Stimulated activated CD8-positive, alpha-beta memory T cell treated with anti-CD3 and anti-CD28 coated beads, Interleukin-15, amount 100 ng/mL, for 1 hour (primary cell): ENCODE measurements around the gene CRABP2.

Source experiments
- DNase-seq: peaks from one replicate; pipeline ENCODE4 v3.0.0-alpha.2; 2020; ENCODE audit warnings: low read depth

Gene CRABP2

DNA sequence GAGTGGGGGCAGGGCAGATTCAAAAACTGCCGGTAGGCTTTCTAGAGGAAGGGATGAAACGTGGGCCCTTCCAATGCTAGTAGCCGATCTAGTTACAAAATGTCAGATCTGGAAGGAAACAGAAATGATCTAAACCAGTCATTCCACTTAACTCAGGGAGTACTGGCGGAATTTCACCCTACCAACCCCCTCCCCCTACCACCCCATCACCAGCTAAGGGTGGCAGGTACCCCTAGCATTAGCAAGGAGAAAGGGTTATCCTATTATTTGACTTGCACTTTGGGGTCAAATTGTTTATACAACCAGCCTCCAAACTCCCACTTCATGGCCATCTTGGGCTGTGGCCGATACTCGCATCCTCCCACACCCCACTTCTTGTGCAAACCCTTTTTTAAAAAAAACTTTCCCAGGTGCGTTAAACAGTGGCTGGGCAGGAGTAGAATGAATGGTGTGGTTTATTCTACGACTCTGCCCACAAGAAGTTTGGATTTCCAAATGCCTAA is 36.1 kb upstream of the CRABP2 start:
- no peak for DNase-seq

DNA sequence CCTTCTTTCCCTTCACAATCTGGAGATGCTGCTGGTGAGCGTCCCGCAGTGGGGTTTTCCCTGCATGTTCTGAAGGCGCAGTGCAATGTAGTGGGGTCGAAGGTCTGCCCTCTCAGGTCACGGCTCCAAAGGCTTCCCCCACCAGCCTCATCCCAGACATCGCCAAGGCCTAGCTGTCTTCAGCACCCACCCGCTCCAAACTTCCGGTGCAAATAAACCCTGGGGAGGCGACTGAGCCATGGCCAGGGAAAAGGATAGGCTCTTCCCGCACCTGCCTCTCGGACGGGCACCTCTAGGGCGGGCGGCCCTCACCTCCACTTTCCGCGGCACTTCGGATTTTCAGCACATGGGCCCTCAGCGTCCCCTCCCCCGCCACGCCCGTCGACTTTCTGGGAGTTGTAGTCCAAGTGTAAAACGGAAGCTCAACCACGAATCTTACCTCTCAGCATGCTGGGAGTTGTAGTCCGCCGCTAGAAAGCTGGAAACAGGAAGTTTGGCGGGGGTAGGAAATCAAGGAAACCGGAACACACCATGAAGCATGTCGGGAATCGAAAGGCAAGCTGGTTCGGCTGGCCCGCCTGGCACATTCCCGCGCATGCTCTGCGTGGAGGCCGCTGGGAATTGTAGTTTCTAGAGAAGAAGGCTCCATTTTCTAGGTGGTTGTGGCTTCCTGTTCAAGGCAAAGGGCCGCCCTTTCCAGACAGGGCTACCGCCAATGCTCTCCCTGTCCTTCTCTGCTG is 35.5 kb upstream of the CRABP2 start, which contains the start of gene MRPL24:
TSS of gene MRPL24 (minus strand) at position 348 of the 740 bp plus-strand sequence. CDS start 2,384 bp downstream, outside the sequence.
- DNase-seq, result peak; percentile 89

DNA sequence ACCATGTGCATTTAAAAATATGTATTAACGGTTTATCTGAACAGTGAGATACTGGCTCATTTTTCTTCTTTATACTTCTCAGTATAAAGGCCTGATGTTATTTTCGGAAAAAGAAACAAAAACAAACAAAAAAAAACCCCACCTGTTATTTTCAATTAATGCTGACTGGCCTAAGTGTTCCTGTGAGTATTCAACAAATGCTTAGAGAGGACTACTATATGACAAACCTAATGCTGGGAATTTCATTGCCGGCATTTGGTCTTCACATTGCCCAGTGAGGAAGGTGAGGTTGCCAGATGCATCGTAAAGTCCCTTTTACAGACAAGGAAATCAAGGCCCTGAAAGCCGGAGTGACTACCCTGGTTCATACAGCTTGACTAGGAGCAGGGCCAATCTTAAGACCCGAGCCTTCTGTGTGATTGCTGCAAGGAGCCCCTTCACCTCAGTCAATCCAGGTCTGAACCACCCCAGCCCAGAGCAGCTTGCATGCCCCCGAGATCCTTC is 34.9 kb upstream of the CRABP2 start:
- DNase-seq, result no peak

DNA sequence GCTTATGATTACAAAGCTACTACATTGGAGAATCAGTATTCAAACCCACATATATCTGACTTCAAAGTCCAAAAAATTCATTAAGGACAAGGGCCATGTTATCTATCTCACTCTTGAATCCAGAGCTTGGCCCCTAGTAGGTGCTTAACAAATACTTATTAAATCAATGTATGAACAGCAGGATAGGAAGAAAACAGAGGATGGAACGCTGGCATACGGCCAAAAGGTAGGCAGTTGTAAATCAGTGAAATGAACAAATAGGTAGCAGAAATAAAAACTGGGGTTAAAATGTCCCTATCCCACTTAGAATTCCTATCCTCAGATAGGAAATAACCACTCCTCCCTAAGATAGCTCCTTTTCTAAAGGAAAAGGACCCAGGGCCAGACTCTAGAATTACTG is 33.5 kb upstream of the CRABP2 start:
- DNase-seq, result no peak

DNA sequence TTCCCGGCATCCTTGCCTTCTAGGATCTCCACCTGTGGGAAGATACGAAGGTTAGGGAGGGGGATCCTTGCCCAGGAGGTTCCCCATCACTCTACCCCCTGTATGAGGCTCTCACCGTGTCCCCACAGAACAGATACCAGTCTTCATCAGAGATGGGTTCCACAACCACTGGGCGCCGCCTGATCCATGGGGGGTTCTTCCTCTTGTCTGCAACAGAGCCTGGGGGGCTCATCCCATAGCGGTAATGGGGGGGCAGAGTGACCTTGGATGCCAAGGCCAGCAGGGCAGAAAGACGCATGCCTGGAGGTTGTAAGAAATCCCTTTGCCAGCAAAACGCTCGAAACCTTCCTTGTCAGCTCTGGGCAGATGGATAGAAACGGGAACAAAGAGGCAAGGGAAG is 33.0 kb upstream of the CRABP2 start:
- no peak for DNase-seq

DNA sequence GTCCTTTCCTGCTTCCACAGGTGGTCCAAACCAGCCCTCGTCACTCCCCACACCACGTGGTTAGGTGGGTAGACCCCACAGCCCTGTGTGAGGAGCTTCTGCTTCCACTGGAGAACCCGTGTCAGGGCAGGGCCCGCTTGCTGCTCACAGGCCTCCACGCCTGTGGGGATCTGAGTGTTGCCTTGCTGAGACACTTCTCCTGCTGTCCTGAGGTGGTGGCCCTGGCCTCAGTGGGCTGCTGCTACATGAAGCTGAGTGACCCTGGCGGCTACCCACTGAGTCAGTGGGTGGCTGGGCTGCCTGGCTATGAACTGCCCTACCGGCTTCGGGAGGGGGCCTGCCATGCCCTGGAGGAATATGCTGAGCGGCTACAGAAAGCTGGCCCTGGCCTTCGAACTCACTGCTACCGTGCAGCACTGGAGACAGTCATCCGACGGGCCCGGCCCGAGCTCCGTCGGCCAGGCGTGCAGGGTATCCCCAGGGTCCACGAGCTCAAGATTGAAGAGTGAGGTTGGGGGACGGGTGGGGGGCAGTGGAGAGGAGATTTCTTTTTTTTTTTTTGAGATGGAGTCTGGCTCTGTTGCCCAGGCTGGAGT is 28.7 kb upstream of the CRABP2 start:
- DNase-seq, result no peak

DNA sequence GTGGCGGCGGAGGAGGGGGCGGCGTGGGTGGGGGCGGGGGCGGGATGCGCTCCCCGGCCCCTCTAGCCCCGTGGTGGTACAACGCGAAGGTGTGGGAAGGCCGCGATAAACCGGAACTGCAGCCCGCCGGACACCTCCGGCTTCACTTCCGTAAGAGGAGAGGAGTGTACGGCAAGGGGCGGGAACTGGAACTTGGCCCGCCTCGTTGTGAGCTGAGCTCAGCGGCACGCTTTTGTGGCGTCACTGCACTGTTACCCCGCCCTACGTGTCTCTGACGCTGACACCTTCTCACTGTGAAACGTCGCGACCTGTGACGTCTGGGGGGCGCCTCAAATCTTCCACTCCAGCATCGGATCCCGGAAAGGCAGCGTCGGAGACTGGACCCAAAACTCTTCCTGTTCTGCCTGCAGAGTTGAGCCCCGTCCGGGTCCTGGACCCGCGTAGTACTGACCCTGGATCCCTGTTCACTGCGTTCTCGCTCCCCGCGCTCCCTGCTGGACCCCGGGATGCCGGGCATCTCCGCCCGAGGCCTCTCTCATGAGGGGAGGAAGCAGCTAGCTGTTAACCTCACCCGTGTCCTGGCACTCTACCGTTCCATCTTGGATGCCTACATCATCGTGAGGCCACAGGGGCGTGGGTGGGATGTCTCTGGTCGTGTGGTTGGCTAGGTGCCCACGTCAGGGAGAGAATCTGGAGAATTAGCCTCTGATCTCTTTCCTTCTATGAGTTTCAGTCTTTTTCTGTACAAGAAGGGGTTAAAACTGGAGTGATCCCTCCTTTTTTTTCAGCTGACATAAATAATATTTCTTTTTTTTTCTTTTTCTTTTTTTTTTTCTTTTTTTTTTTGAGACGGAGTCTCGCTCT is 23.4 kb upstream of the CRABP2 start, which contains the start of gene ISG20L2:
TSS of gene ISG20L2 (minus strand) at position 168 of the 864 bp plus-strand sequence. CDS start 1,114 bp downstream, outside the sequence.
- DNase-seq, result peak; percentile 91

DNA sequence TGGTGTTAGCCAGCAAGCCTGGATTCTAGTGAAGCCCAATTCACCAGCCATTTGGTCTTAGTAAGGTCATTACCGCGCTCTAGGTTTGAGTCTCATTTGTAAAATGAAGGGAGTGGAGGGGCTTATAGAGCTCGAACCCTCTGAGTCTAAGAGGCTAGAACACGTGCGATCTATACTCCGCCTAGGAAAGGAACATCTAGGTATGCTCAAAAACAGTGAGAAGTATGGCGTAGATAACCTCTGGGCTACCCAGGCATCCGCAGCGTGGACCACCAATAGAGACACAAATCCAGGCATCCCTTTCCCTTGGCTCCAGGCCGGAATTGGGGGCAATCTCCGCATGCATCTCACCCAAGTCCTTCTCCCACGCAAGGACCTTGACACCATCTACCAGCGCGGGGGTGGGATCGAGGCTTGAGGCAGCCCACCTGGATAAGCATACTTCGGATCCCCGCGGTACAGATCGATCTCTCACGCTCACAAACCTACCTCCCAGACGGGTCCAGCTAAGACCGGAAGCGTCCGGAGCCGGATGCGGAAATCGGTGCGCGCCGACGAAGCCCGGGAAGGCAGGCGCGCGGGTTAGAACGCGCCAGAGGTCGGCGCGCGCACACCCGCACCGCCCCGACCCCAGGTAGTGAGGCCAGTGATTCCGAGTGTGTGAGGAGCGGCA is 22.7 kb upstream of the CRABP2 start, which contains the start of gene METTL25B:
TSS of gene METTL25B (plus strand) at position 544 of the 673 bp plus-strand sequence. CDS start 636 bp downstream, outside the sequence.
- DNase-seq, result peak; percentile 39

DNA sequence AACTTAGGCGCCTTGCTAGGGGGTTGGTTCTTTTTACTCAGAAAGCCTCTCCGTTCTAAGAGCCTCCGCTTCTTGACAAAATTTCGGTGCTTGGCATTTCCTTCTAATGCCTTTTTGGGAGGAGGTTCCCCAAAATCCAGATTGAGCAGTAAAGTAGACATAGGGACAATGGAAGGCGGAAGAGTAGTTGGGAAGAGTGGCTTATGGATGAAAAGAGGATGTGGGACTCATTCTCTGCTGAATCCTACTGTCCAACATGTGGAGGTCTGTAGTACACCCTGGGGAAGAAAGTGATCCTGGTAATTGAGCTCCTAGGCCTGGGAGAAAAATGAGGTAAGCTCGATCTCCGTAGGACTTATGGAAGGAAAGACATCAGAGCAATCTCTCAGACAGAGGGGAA is 22.1 kb upstream of the CRABP2 start:
- no peak for DNase-seq

DNA sequence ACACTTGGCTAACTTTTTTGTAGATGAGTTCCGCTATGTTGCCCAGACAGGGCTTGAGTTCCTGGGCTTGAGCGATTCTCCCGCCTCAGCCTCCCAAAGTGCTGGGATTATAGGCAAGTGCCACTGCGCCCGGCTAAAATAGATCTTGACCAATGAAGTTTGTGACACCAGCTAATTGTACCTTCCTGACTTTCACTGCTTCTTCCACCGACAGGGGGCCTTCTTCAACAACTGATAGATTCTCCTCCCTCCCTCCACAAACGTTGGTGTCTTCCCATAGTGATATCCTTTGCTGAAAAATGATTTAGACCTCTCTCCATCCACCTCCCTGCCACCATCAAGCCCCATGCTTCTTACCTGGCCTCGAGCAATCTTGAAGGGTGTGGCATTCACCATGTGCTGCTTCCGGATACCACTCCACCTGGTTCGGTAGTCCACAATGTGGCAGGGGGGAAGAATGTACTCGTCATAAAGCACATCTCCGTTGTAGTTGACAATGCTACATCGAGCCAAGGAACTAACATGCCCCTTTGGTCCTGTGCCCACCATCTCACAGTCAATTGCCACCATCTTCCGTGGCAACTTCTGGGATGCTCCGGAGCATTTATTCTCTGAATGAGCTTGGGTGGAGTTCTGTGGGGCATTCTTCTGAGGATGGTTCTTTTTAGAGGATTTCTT is 21.3 kb upstream of the CRABP2 start:
- DNase-seq, result no peak

DNA sequence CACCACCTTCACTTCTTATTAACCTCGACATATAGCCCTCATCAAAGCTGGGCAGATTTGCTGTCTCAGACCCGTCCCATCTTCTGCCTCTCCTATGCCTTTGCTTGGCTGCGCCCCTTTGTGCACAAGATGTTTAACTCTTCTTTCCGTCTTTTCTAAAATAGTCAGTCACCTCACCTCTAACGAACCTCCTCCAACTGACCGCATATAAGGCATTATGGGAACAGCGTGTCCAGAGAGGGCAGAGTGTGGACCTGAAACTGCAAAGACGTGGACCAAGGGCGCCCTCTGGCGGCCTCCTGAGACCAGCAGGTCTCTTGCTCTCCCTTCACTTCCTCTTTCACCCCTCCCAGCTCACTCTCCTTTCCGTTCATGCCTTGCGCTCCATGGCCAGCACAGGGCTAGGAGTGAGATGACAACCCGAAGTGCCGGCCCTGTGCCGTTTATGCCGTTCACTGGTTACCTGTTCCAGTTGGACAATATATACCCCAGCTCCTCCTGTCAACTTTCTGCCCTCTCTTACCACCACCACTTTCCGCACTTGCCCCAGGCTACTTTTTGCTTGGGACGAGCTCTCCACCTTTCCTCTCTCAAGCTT is 20.4 kb upstream of the CRABP2 start:
- peak; percentile 57 for DNase-seq

DNA sequence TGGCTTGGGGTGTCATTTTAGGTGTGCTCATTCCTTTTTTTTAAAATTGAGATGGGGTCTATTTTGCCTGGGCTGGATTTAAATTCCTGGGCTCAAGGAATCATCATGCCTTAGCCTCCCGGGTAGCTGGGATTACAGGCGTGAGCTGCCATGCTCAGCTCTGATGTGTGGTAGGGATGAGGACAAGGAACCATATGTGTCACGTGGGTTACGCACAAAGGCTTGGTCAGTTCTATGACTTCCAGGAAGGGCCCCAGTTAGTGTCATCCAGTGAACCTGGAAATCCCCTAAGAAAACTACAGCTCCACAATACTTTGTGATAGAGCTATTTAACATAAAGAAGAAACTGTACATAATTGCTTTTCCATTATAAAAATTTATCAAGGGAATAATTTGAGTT is 16.2 kb upstream of the CRABP2 start:
- no peak for DNase-seq

DNA sequence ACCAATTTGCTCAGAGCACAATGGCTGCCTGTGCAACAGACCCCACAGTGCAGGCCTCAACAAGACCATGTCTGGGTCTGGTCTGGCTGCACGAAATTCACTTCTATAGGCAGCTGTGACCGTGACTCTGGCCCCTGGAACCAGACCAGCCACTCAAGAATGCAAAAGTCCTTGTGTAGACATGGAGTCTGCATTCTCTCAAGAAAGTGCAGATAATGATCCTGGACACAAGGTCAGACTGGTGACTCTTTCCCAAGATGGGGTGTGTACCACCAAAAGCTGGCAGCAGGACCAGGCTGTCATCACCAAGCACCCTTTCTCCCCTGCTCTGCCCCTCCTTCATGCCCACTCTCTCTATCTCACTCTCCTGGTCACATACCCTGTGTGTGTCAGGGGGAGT is 15.7 kb upstream of the CRABP2 start:
- no peak for DNase-seq

DNA sequence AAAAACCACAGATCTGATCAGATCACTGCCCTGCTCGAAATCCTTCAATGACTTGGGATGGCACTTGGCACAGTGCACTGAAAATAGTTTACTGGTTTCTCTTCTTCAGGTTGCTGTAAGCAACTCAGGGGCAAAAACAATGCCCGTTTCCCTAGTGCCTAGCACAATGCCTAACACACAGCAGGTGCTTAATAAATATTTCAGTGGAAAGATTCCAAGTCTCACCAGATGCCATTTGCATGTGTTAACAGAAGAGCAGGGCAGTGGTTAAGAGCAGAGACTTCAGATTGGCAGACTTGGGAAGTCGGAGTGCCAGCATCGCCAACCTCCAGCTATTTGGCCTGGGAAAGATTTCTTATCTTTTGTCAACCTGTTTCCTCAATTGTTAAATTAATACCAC is 12.0 kb upstream of the CRABP2 start:
- DNase-seq, result no peak

DNA sequence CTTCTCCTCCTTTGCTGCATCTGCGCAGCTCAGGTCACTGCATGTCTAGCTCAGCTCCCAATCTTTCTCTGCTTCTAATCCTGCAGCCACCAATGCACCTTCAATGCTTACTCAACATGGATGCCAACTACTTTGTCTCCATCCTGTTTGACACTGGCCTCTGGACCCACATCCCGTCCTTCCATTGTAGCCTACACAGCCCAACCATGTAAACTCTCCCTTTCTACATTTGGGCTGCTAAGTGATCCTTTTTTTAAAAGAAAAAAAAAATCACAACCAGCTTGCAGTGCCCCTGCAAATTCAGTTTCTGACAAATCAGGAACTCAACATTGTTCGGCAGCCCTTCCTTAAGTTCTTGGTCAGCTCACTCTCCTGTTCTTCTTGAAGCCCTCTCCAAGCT is 9.4 kb upstream of the CRABP2 start:
- DNase-seq, result no peak

DNA sequence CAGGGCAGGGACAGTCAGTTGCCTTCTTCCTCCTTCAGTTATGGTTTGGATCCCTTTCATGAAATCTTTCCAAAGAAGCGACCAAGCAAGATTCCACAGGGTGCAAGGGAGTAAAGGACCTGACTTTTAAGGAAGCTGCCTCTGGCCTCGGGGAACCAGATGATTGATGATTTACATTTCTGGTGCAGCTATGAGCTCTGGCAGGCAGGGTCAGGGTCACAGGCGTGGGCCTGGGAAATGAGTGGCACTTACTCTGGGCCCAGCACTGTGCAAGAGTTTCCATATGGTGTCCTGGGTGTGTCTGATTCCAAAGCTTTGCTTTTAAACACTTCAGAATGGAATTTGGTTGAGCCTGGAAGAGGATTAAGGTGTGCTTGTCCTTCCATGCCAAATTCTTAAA is 7.2 kb upstream of the CRABP2 start:
- DNase-seq, result no peak

DNA sequence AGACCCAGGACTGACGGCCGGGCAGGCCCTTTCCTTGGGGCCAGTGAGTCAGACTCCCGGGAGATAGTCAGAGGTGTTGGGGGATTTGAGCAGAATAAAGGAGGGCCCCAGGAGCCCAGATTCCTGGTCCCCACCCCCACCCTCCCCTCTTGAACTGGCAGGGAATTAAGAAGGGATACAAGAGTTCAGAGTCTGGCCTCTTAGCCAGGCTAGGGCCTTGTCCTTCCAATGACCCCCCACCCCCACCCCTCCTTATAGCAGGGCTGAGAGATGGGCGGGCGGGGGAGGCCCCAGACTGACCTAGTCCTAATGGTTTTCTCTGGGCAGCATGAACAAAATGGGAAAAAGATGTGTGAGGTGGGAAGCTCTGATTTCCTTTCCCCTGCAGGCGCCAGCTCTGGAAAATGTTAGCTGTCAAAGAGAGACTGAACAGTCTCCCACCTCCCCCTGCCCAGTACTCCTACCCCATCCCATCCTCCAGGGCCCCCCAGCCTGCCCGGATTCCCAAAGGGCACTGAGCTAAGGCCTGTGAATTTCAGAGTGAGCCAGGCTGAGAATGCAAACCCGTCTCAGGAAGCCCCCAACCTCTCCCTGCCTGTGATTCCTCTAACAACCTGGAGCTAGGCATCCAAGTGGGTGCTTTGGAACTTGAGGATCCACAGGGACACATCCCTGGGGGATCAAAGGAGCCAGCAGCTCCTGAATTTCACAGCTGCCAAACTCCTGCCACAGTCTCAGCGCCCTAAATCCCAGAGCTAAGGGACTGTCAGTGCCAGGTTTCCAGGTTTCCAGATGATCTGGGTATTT is 5.8 kb upstream of the CRABP2 start:
- DNase-seq, result no peak

DNA sequence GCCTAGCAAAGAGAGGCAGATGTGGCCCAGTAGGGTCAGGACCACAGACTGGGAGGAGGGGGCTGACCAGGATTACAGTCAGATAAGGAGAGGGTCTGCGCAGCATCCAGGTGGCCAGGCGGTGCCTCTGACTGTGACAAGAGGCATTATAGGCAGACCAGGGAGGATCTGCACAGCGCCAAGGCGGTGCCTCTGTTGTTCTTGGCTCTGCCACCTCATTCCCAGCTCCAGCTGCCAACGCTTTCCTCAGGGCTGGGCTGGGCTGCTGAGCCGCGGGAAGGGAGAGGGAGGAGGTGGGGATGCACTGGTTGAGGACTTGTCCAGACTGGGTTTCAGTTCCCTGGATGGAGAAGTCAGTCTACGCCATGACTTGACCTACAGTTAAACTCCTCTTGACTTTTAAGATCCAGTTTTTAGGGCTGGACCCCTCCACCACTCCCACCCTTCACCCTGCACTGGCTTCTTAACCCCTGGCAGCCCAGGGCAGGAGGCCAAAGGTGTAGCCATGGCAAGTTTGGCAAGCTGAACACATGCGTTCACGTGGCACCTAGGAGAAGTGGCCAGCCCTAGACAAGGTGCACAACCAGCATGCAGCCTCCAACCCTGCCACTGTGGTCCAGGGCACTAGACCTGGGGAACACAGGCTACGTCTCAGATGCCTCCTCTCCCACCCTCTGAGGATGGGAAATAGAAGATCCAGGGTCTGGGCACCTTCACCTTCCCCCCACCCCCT is 4.5 kb upstream of the CRABP2 start:
- DNase-seq, result no peak

DNA sequence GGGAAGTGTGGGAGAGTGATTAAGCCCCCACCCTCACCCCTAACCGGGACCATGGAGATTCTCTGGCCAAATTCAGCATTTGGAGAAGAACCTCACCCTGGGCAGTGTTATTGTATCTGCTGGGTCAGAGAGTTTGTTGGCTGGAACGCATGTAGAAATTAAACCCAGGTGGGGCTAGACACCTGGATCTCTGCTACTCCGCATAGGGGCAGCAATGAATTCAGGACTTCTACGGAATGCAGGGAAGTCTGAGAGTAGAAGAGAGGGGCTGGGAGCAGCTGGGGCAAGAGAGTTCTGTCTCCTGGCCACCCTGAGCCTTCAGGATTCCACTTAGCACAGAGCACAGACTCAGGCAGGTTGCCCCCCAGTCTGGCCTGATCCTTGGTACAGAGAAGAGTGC is 3.6 kb upstream of the CRABP2 start:
- no peak for DNase-seq
